HepG2 (cell line): Measurements from ENCODE around the gene ACOXL. TPM values are rescaled to one million over a fixed set of nuclear protein-coding genes. Genes with fewer than 3 reads are reported as not detected.

Experiments
- ATAC-seq: fragments of 200-7000 bp; cut with Tn5 transposase; 3 replicates; pipeline ENCODE4 v1.9.1; 2020; ENCODE audit warnings: mild to moderate bottlenecking, moderate library complexity
- BruUV-seq: library from RNA; stranded (reverse); fragments of 400-500 nt; replicated peaks from 2 replicates; lab custom pipeline; 2021; lab: Mats Ljungman, UMichigan
- CTCF ChIA-PET: fragments of 300-600 bp; formaldehyde crosslinking; extraction: SDS; loops from one replicate; lab custom pipeline; 2021; ENCODE audit warnings: low total read pairs, inconsistent platforms, low intra/inter-chr PET ratio; lab: Yijun Ruan, JAX
- POLR2A ChIA-PET: fragments of 350-600 bp; sonication (Branson Sonifier 250); formaldehyde crosslinking; loops from one replicate; lab custom pipeline; 2020; ENCODE audit warnings: antibody characterized with exemption, inconsistent platforms; lab: Yijun Ruan, JAX
- DNase-seq: peaks from one replicate; pipeline ENCODE4 v3.0.0-alpha.2; 2015; ENCODE audit warnings: low spot score
- FAIRE-seq: peaks from 3 replicates; lab custom pipeline; 2011; peaks lifted over from hg19 to GRCh38; lab: Jason Lieb, UNC
- H2AFZ ChIP-seq: one replicate; pipeline ENCODE4 v1.6.1; 2011; ENCODE audit warnings: low read length, inconsistent platforms
- H3K27ac ChIP-seq: fragments of 300-600 bp; 3 replicates; pipeline ENCODE4 v1.8.0; 2011; ENCODE audit warnings: mixed run types, mild to moderate bottlenecking, mixed read lengths, low read length, inconsistent platforms; ENCODE audit not compliant: insufficient read depth; ENCODE audit errors: extremely low read length
- H3K27me3 ChIP-seq, 2 experiments: fragments of 200-600 bp in 1 of 2; 2 replicates in 1 of 2; 3 replicates in 1 of 2; pipeline versions ENCODE4 v1.6.0 to v1.8.0; 2011; ENCODE audit warnings: low read length in 2 of 2, mild to moderate bottlenecking in 2 of 2, moderate library complexity in 2 of 2, inconsistent platforms in 1 of 2; ENCODE audit not compliant: insufficient read depth in 2 of 2, control insufficient read depth in 1 of 2
- H3K36me3 ChIP-seq, 2 experiments: fragments of 200-600 bp in 1 of 2; replicated peaks in 1 of 2; 2 replicates in 1 of 2; 3 replicates in 1 of 2; pipeline versions ENCODE4 v1.5.1 to v1.8.0; 2011; ENCODE audit warnings: low read length in 2 of 2, inconsistent platforms in 1 of 2; ENCODE audit not compliant: insufficient read depth in 2 of 2, control insufficient read depth in 1 of 2
- H3K4me1 ChIP-seq: 2 replicates; pipeline ENCODE4 v1.5.1; 2012; ENCODE audit warnings: low read length, inconsistent platforms; ENCODE audit not compliant: insufficient read depth
- H3K4me2 ChIP-seq: 2 replicates; pipeline ENCODE4 v1.6.0; 2011; ENCODE audit warnings: low read depth, low read length, inconsistent platforms
- H3K4me3 ChIP-seq, 3 experiments: fragments of 200-600 bp in 1 of 3; sonication (generic), shearing (Covaris generic) in 1 of 3; replicated peaks in 1 of 3; 2 replicates each; pipeline ENCODE4 v1.5.1; 2011 to 2016; ENCODE audit warnings: low read length in 3 of 3, inconsistent platforms in 2 of 3, low read depth in 2 of 3, mild to moderate bottlenecking in 2 of 3, control low read depth in 1 of 3, mixed read lengths in 1 of 3; ENCODE audit not compliant: insufficient read depth in 1 of 3
- H3K79me2 ChIP-seq: one replicate; pipeline ENCODE4 v1.6.1; 2011; ENCODE audit warnings: low read length, inconsistent platforms; ENCODE audit not compliant: insufficient read depth
- H3K9ac ChIP-seq: 2 replicates; pipeline ENCODE4 v1.6.0; 2011; ENCODE audit warnings: mild to moderate bottlenecking, low read depth, low read length, inconsistent platforms; ENCODE audit not compliant: insufficient read depth
- H3K9me3 ChIP-seq: 2 replicates; pipeline ENCODE4 v1.5.1; 2012; ENCODE audit warnings: mild to moderate bottlenecking, low read length
- H4K20me1 ChIP-seq: 2 replicates; pipeline ENCODE4 v1.6.0; 2011; ENCODE audit warnings: inconsistent platforms, mild to moderate bottlenecking, low read length, moderate library complexity; ENCODE audit not compliant: insufficient read depth
- ARHGAP35 ChIP-seq: sonication (generic); formaldehyde crosslinking; IDR thresholded peaks from 2 replicates; pipeline ENCODE4 v1.9.0; 2022; ENCODE audit warnings: mild to moderate bottlenecking, inconsistent platforms, moderate library complexity, missing genetic modification reagents, borderline replicate concordance
- ELF3 ChIP-seq: IDR thresholded peaks from 2 replicates; pipeline ENCODE4 v1.6.1; 2016; ENCODE audit warnings: missing genetic modification reagents, missing compliant biosample characterization
- ERF ChIP-seq: IDR thresholded peaks from 2 replicates; pipeline ENCODE4 v1.6.1; 2018; ENCODE audit warnings: missing biosample characterization, missing genetic modification reagents
- ETV6 ChIP-seq: sonication (generic); formaldehyde crosslinking; conservative IDR thresholded peaks from 2 replicates; pipeline ENCODE4 v1.4.0; 2020; ENCODE audit warnings: missing genetic modification reagents
- HDAC2 ChIP-seq: sonication (generic); formaldehyde crosslinking; IDR thresholded peaks from 2 replicates; pipeline ENCODE4 v1.4.0; 2020; ENCODE audit warnings: missing genetic modification reagents
- HMGA1 ChIP-seq: sonication (generic); formaldehyde crosslinking; conservative IDR thresholded peaks from 2 replicates; pipeline ENCODE4 v1.4.0; 2020; ENCODE audit warnings: missing genetic modification reagents
- NAIF1 ChIP-seq: sonication (generic); formaldehyde crosslinking; IDR thresholded peaks from 2 replicates; pipeline ENCODE4 v1.5.0; 2020; ENCODE audit warnings: mild to moderate bottlenecking, missing genetic modification reagents, borderline replicate concordance
- PPARG ChIP-seq: conservative IDR thresholded peaks from 2 replicates; pipeline ENCODE4 v1.6.1; 2016; ENCODE audit warnings: missing biosample characterization, missing genetic modification reagents
- SMAD9 ChIP-seq: sonication (generic); formaldehyde crosslinking; IDR thresholded peaks from 2 replicates; pipeline ENCODE4 v1.5.1; 2020; ENCODE audit warnings: mild to moderate bottlenecking, missing genetic modification reagents
- SMYD3 ChIP-seq: sonication (generic); formaldehyde crosslinking; IDR thresholded peaks from 2 replicates; pipeline ENCODE4 v1.8.1; 2023; ENCODE audit warnings: mild to moderate bottlenecking, missing genetic modification reagents
- SP4 ChIP-seq: sonication (generic); formaldehyde crosslinking; IDR thresholded peaks from 2 replicates; pipeline ENCODE4 v1.8.1; 2023; ENCODE audit warnings: mild to moderate bottlenecking, missing genetic modification reagents
- TBL1XR1 ChIP-seq: fragments of 150-350 bp; IDR thresholded peaks from 2 replicates; pipeline ENCODE4 v1.6.1; 2014; ENCODE audit warnings: borderline replicate concordance, low read length; ENCODE audit not compliant: partially characterized antibody
- TSC22D2 ChIP-seq: sonication (generic); formaldehyde crosslinking; IDR thresholded peaks from 2 replicates; pipeline ENCODE4 v1.5.1; 2020; ENCODE audit warnings: missing genetic modification reagents, mild to moderate bottlenecking, borderline replicate concordance
- ZBTB33 ChIP-seq: sonication (generic); formaldehyde crosslinking; IDR thresholded peaks from 2 replicates; pipeline ENCODE4 v1.4.0; 2020; ENCODE audit warnings: missing genetic modification reagents
- ZNF256 ChIP-seq: sonication (generic); formaldehyde crosslinking; conservative IDR thresholded peaks from 2 replicates; pipeline ENCODE4 v1.4.0; 2020; ENCODE audit warnings: missing genetic modification reagents
- ZNF3 ChIP-seq: IDR thresholded peaks from 2 replicates; pipeline ENCODE4 v1.7.0; 2017; ENCODE audit warnings: inconsistent platforms
- ZNF432 ChIP-seq: sonication (generic); formaldehyde crosslinking; IDR thresholded peaks from 2 replicates; pipeline ENCODE4 v1.5.0; 2020; ENCODE audit warnings: missing genetic modification reagents, mild to moderate bottlenecking, borderline replicate concordance
- ZNF563 ChIP-seq: sonication (generic); formaldehyde crosslinking; IDR thresholded peaks from 2 replicates; pipeline ENCODE4 v1.8.0; 2022; ENCODE audit warnings: mild to moderate bottlenecking, moderate library complexity, missing genetic modification reagents
- ZNF570 ChIP-seq: sonication (generic); formaldehyde crosslinking; IDR thresholded peaks from 2 replicates; pipeline ENCODE4 v1.4.0; 2020; ENCODE audit warnings: mild to moderate bottlenecking, missing genetic modification reagents, borderline replicate concordance
- ZNF678 ChIP-seq: sonication (generic); formaldehyde crosslinking; IDR thresholded peaks from 2 replicates; pipeline ENCODE4 v1.4.0; 2020; ENCODE audit warnings: mild to moderate bottlenecking, missing genetic modification reagents
- ZNF800 ChIP-seq: sonication (generic); formaldehyde crosslinking; IDR thresholded peaks from 2 replicates; pipeline ENCODE4 v1.4.0; 2020; ENCODE audit warnings: missing genetic modification reagents
- ZSCAN21 ChIP-seq: sonication (generic); formaldehyde crosslinking; IDR thresholded peaks from 2 replicates; pipeline ENCODE4 v1.8.0; 2022; ENCODE audit warnings: mild to moderate bottlenecking, missing genetic modification reagents, moderate library complexity, borderline replicate concordance
- ZSCAN30 ChIP-seq: sonication (generic); formaldehyde crosslinking; IDR thresholded peaks from 2 replicates; pipeline ENCODE4 v1.5.0; 2020; ENCODE audit warnings: mild to moderate bottlenecking, missing genetic modification reagents
- WGBS: methylation state at CpG from one replicate; pipeline ENCODE4 v1.1.6; 2017; ENCODE audit warnings: low lambda C conversion rate; 5-methylcytosine and 5-hydroxymethylcytosine counted together
- in situ Hi-C: cut with HindIII; loops from 2 replicates; pipeline ENCODE4 v1.10.0; 2017; ENCODE audit warnings: low pct_unique_long_range_greater_than_20kb; ENCODE audit not compliant: extremely low pct_ligation_motif_present
- intact Hi-C: fragments of 100-400 bp; cut with micrococcal nuclease; formaldehyde crosslinking; loops from one replicate; pipeline ENCODE4 v1.10.0; 2022; ENCODE audit not compliant: unreplicated experiment
- polyA plus RNA-seq, 8 experiments: library from polyadenylated mRNA; depleted of rRNA in 3 of 8; stranded (reverse) in 7 of 8; unstranded in 1 of 8; fragments of >200 nt; fragmentation: Illumina TruSeq in 4 of 8; extraction: Trizol in 4 of 8; gene quantifications; 2 replicates each; pipeline versions ENCODE4 v1.2.1 to v1.2.3, GENCODE V29; 2011 to 2016; ENCODE audit warnings: low read depth in 4 of 8, missing spikeins in 1 of 8, mixed read lengths in 1 of 8; ENCODE audit not compliant: insufficient read depth in 1 of 8
- total RNA-seq, 5 experiments: library from RNA; depleted of rRNA; stranded (reverse); fragments of >200 nt; fragmentation: Illumina TruSeq; extraction: Trizol; gene quantifications; 2 replicates each; pipeline ENCODE4 v1.2.3, GENCODE V29; 2016; ENCODE audit warnings: low read depth in 1 of 5

ACOXL gene
- total and polyA plus RNA-seq, 2 of the 13 experiments (the other 11 are each of a cell fraction or from before 2014, with no cell fraction given), result not detected

- TF ChIP-seq ZNF800 (CRISPR knock-in tag) (no peak), NAIF1 (no peak), TSC22D2 (CRISPR knock-in tag) (no peak), ZSCAN21 (no peak), ZNF563 (no peak)
Measured at GRCh38 chr2:110904779-110905148, 172.4 kb downstream of the ACOXL start (continued).

- Histone ChIP-seq H3K27me3 (peaks cover 0 to 12% of the 10 kb centered on the region in 2 experiments; a peak in 2 of 5 replicates), H3K9me3 (no peaks in the 10 kb centered on the region), H2AFZ (no peak overlapping the region), H4K20me1 (no peaks in the 10 kb centered on the region), H3K36me3 (no peaks in the 10 kb centered on the region), H3K4me2 (no peak overlapping the region), H3K4me1 (no peaks in the 10 kb centered on the region), H3K9ac (no peak overlapping the region), H3K4me3 (no peak overlapping the region), H3K27ac (no peak overlapping the region), H3K79me2 (no peaks in the 10 kb centered on the region)
- TF ChIP-seq HMGA1 (CRISPR knock-in tag), result no peak
- TF ChIP-seq SP4 (CRISPR knock-in tag), result no peak
- TF ChIP-seq PPARG (CRISPR knock-in tag), result no peak
- no peak for TF ChIP-seq ZSCAN30
- no peak for TF ChIP-seq ZNF256 (CRISPR knock-in tag)
- no peak for TF ChIP-seq TBL1XR1
- no peak for TF ChIP-seq ETV6 (CRISPR knock-in tag)
- no peak for TF ChIP-seq SMAD9
- no peak for TF ChIP-seq ZNF3 (CRISPR knock-in tag)
- TF ChIP-seq HDAC2 (CRISPR knock-in tag), result no peak
- no peak for TF ChIP-seq ZNF570 (CRISPR knock-in tag)
- TF ChIP-seq ZNF563, result no peak
- no peak for TF ChIP-seq ZNF432 (CRISPR knock-in tag)
- no peak for TF ChIP-seq ARHGAP35 (CRISPR knock-in tag)
- TF ChIP-seq ZNF678 (CRISPR knock-in tag), result no peak
- TF ChIP-seq ERF (CRISPR knock-in tag), result no peak
- no peak for TF ChIP-seq SMYD3 (CRISPR knock-in tag)
- TF ChIP-seq ELF3 (CRISPR knock-in tag), result no peak
- TF ChIP-seq ZBTB33 (CRISPR knock-in tag), result no peak
- in situ Hi-C loops, result no loop called here
- DNase-seq (no peak), ATAC-seq (no peak), FAIRE-seq (no peak)
- ChIA-PET POLR2A (no interaction called here), CTCF (no interaction called here)
- intact Hi-C loops, result no loop called here
- BruUV-seq, result no TSS peak
- WGBS, result 25% methylated on average over 3 of the region's 3 CpGs
Measured at GRCh38 chr2:110905217-110905616, 172.8 kb downstream of the ACOXL start.
